ENCODE measurements around the gene TTLL11.

Gene TTLL11

GRCh38 chr9:121790841-121791240 is 302.3 kb downstream of the TTLL11 start:
- Histone ChIP-seq H3K27me3 (replicated peaks; ENCODE audit: control insufficient read depth, insufficient read depth, low read length) (no peaks in the 10 kb centered on the region; the same call in 1 of the 2 replicates), H3K36me3 (ENCODE audit: control insufficient read depth, insufficient read depth, low read length) (no peaks in the 10 kb centered on the region), H3K4me3 (replicated peaks; ENCODE audit: low read depth, low read length) (no peak overlapping the region)
- no peak for DNase-seq (ENCODE audit: extremely low read depth, insufficient read length)
- no peak for TF ChIP-seq CTCF (IDR thresholded peaks at IDR 0.05; ENCODE audit: insufficient read depth, low read length, poor library complexity, severe bottlenecking)

DNA sequence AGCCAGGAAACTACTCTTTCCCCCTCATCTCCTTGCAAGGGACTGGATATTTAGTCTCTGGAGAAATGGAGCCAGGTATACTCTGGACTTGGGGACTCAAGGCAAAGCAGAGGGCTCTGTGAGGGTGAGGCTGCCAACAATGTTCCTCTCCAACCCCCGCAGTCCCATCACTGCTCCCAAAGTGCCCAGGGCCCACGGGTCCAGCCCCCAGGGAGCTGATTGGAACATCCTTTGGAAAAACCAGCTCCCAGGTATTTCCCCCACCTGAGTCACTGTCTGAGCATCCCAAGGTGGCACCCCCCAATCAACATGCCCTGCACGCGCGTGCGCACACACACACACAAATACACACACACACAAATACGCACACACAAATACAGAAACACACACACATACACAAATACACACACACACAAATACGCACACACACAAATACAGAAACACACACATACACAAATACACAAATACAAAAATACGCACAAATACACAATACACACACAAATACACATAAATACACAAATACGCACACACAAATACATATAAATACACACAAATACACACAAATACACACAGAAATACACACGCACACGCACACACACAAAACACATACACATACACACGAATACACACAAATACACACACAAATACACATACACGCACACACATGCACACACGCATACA is 304.3 kb downstream of the TTLL11 start:
- no peaks in the 10 kb centered on the region for H3K36me3 ChIP-seq (ENCODE audit: control insufficient read depth, insufficient read depth, low read length)
- no peak for DNase-seq (ENCODE audit: extremely low read depth, insufficient read length)
- H3K27me3 ChIP-seq (replicated peaks; ENCODE audit: control insufficient read depth, insufficient read depth, low read length) = no peaks in the 10 kb centered on the region; the same call in 1 of the 2 replicates
- TF ChIP-seq CTCF (IDR thresholded peaks at IDR 0.05; ENCODE audit: insufficient read depth, low read length, poor library complexity, severe bottlenecking) = no peak
- no peak overlapping the region for H3K4me3 ChIP-seq (replicated peaks; ENCODE audit: low read depth, low read length)

- no peak overlapping the region for H3K4me3 ChIP-seq (replicated peaks; ENCODE audit: low read depth, low read length)
- H3K36me3 ChIP-seq (ENCODE audit: control insufficient read depth, insufficient read depth, low read length) = no peaks in the 10 kb centered on the region
- no peaks in the 10 kb centered on the region; the same call in 1 of the 2 replicates for H3K27me3 ChIP-seq (replicated peaks; ENCODE audit: control insufficient read depth, insufficient read depth, low read length)
- TF ChIP-seq CTCF (IDR thresholded peaks at IDR 0.05; ENCODE audit: insufficient read depth, low read length, poor library complexity, severe bottlenecking) = no peak
- DNase-seq (ENCODE audit: extremely low read depth, insufficient read length) = no peak
These were observed 306.1 kb downstream of the TTLL11 start for GRCh38 chr9:121786998-121787422.

DNA sequence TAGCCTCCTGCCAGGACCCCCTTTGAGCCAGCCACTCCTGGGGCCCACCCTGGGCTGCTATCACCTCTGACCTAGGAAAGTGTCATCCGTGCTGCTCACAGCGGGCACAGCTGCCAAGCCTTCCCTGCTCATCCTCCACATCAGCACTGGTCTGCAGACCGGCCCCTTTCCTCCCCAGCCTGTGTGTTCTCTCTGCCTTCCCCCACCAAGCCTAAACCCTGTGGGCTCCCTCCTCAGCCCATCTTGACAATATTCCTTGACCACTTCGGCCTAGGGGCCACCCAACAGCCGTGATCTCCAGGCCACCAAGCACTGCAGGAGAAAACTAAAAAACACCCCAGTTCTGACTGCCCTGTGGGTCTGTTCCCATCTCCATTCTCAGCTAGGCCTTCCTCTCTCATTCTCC is 306.6 kb downstream of the TTLL11 start:
- DNase-seq (ENCODE audit: extremely low read depth, insufficient read length) = no peak
- TF ChIP-seq CTCF (IDR thresholded peaks at IDR 0.05; ENCODE audit: insufficient read depth, low read length, poor library complexity, severe bottlenecking) = no peak
- H3K27me3 ChIP-seq (replicated peaks; ENCODE audit: control insufficient read depth, insufficient read depth, low read length) = no peaks in the 10 kb centered on the region; the same call in 1 of the 2 replicates
- no peaks in the 10 kb centered on the region for H3K36me3 ChIP-seq (ENCODE audit: control insufficient read depth, insufficient read depth, low read length)
- no peak overlapping the region for H3K4me3 ChIP-seq (replicated peaks; ENCODE audit: low read depth, low read length)

- Histone ChIP-seq H3K4me3 (replicated peaks; ENCODE audit: low read depth, low read length) (no peak overlapping the region), H3K36me3 (ENCODE audit: control insufficient read depth, insufficient read depth, low read length) (no peaks in the 10 kb centered on the region), H3K27me3 (replicated peaks; ENCODE audit: control insufficient read depth, insufficient read depth, low read length) (no peaks in the 10 kb centered on the region; the same call in 1 of the 2 replicates)
- no peak for DNase-seq (ENCODE audit: extremely low read depth, insufficient read length)
- TF ChIP-seq CTCF (IDR thresholded peaks at IDR 0.05; ENCODE audit: insufficient read depth, low read length, poor library complexity, severe bottlenecking) = no peak
These were observed 307.2 kb downstream of the TTLL11 start for GRCh38 chr9:121785673-121786542.
